Tibial nerve (tissue), 4 donors: ENCODE data around the gene FBXO44. TPM values are rescaled to one million over a fixed set of nuclear protein-coding genes. Genes with fewer than 3 reads are reported as not detected.

ENCODE experiments used
- DNase-seq, 2 donors: peaks; one replicate each; pipeline ENCODE4 v3.0.0-alpha.2; 2019; ENCODE audit warnings: low spot score in 2 of 2
- H3K27ac ChIP-seq, 4 donors: fragments of 200-600 bp; sonication (generic) in 3 of 4; one replicate each; pipeline ENCODE4 v1.5.1; 2017 to 2019; ENCODE audit warnings: mild to moderate bottlenecking in 1 of 4
- H3K27me3 ChIP-seq, 2 donors: fragments of 200-600 bp; sonication (generic) in 1 of 2; one replicate each; pipeline versions ENCODE4 v1.5.1 to v1.6.0; 2017 to 2019
- H3K36me3 ChIP-seq, 3 donors: fragments of 200-600 bp; sonication (generic); one replicate each; pipeline ENCODE4 v1.5.1; 2018 to 2019
- H3K4me1 ChIP-seq, 4 donors: fragments of 200-600 bp; sonication (generic) in 3 of 4; one replicate each; pipeline ENCODE4 v1.5.1; 2017 to 2019
- H3K4me3 ChIP-seq, 4 donors: fragments of 200-600 bp; sonication (generic) in 3 of 4; one replicate each; pipeline ENCODE4 v1.5.1; 2017 to 2019; ENCODE audit warnings: mild to moderate bottlenecking in 1 of 4, moderate library complexity in 1 of 4
- H3K9me3 ChIP-seq, 4 donors: fragments of 200-600 bp; sonication (generic) in 3 of 4; one replicate each; pipeline ENCODE4 v1.5.1; 2017 to 2019
- CTCF ChIP-seq, 5 experiments: fragments of 200-600 bp in 3 of 5; fragments of 450-650 bp in 2 of 5; sonication (generic) in 3 of 5; IDR thresholded peaks; one replicate each; pipeline ENCODE4 v1.5.1; 2016 to 2019; ENCODE audit warnings: antibody characterized with exemption in 5 of 5, mild to moderate bottlenecking in 3 of 5, moderate library complexity in 2 of 5
- EP300 ChIP-seq, 2 donors: sonication (generic); formaldehyde crosslinking; IDR thresholded peaks; one replicate each; pipeline ENCODE4 v1.6.1; 2017; ENCODE audit warnings: antibody characterized with exemption in 2 of 2, mild to moderate bottlenecking in 1 of 2
- POLR2A ChIP-seq, 2 donors: fragments of 450-650 bp; IDR thresholded peaks; one replicate each; pipeline ENCODE4 v1.6.1; 2017; ENCODE audit warnings: antibody characterized with exemption in 2 of 2, mild to moderate bottlenecking in 2 of 2, moderate library complexity in 2 of 2
- WGBS, 2 donors: methylation state at CpG; one replicate each; pipeline ENCODE4 v1.1.5; 2018; 5-methylcytosine and 5-hydroxymethylcytosine counted together
- total RNA-seq, 4 donors: library from RNA; depleted of rRNA; stranded (reverse); fragments of >200 nt; gene quantifications; one replicate each; pipeline ENCODE4 v1.1.0, GENCODE V29; 2016

FBXO44 gene
- total RNA-seq, 4 donors from 2014 or later, result 24.1 to 59.4 (median 35.7) TPM

GRCh38 chr1:11651017-11651416 lies 3.7 kb upstream of the FBXO44 start:
- TF ChIP-seq CTCF (IDR thresholded peaks at IDR 0.05) (no peak), EP300 (IDR thresholded peaks at IDR 0.05) (no peak), POLR2A (IDR thresholded peaks at IDR 0.05) (no peak)
- H3K4me1 ChIP-seq, result peaks cover 0 to 79% (median 40%) of the 10 kb centered on the region in 4 donors
- WGBS, 2 donors, result 84 to 90% methylated on average over 4 of the region's 4 CpGs
- H3K9me3 ChIP-seq, result no peaks in the 10 kb centered on the region
- peak overlapping the region in 2 of 4 donors; percentile 51 to 89 for H3K27ac ChIP-seq
- H3K36me3 ChIP-seq, result no peaks in the 10 kb centered on the region
- no peak overlapping the region for H3K4me3 ChIP-seq
- peaks cover 0 to 11% of the 10 kb centered on the region in 2 donors for H3K27me3 ChIP-seq
- DNase-seq, result no peak

GRCh38 chr1:11652203-11652780 lies 2.4 kb upstream of the FBXO44 start:
- Histone ChIP-seq H3K27me3 (peaks cover 0 to 11% of the 10 kb centered on the region in 2 donors), H3K36me3 (peaks cover 0 to 9% (median 0%) of the 10 kb centered on the region in 3 donors), H3K4me3 (no peak overlapping the region), H3K9me3 (no peaks in the 10 kb centered on the region), H3K27ac (peak overlapping the region in 2 of 4 donors; percentile 84 to 89), H3K4me1 (peaks cover 0 to 68% (median 39%) of the 10 kb centered on the region in 4 donors)
- no peak for DNase-seq
- 82 to 85% methylated on average over 11 of the region's 11 CpGs for WGBS, 2 donors
- TF ChIP-seq EP300 (IDR thresholded peaks at IDR 0.05), result no peak
- no peak for TF ChIP-seq CTCF (IDR thresholded peaks at IDR 0.05)
- TF ChIP-seq POLR2A (IDR thresholded peaks at IDR 0.05), result no peak

DNA sequence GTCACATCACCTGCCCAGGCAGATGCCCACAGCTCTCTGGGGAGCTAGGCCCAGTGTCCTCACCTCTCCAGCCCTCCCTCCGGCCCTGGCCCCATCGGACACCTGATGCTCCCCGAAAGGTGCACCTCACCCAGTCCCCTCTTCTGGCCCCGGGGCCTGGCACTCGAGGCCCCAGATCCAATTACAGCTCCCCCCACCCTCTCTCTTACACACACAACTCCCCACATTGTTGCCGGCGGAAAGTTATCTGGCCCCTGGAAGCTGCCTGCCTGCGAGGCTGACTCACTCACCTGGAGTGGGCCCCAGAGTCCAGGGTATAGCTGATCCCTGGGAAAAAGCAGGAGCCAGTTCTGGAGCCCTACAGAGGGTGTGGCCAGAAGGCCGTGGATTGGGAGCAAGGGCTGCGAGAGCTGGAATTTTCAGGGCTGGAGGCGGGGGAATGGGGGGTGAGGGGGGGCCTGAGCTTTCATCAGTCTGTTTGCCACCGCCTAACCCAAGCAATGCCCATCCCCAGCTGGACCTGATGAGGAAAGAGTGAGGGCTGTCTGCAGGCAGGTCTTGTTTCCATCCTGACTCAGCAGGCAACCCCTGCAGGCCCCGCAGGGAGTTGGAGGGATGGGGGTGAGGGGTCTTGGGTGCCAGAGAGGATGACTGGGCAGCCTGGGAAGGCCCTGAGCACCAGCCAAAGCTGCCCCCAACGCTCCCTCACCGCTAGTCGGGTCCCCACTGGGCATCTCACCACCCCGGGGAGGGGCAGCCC lies 1.4 kb upstream of the FBXO44 start:
- peaks cover 0 to 19% (median 0%) of the 10 kb centered on the region in 3 donors for H3K36me3 ChIP-seq
- peaks cover 0 to 58% (median 33%) of the 10 kb centered on the region in 4 donors for H3K4me1 ChIP-seq
- no peak for DNase-seq
- no peak for TF ChIP-seq CTCF (IDR thresholded peaks at IDR 0.05)
- no peak for TF ChIP-seq POLR2A (IDR thresholded peaks at IDR 0.05)
- TF ChIP-seq EP300 (IDR thresholded peaks at IDR 0.05), result no peak
- peak overlapping the region; percentile 50 to 89 (median 86) for H3K27ac ChIP-seq
- H3K27me3 ChIP-seq, result peaks cover 0 to 11% of the 10 kb centered on the region in 2 donors
- no peaks in the 10 kb centered on the region for H3K9me3 ChIP-seq
- peak overlapping the region in 3 of 4 donors; percentile 65 to 72 (median 69) for H3K4me3 ChIP-seq
- 58 to 65% methylated on average over 16 to 17 of the region's 17 CpGs for WGBS, 2 donors

GRCh38 chr1:11653861-11654136 lies 878 bp upstream of the FBXO44 start:
- peak overlapping the region; percentile 50 to 89 (median 86) for H3K27ac ChIP-seq
- no peak for TF ChIP-seq POLR2A (IDR thresholded peaks at IDR 0.05)
- no peak for TF ChIP-seq EP300 (IDR thresholded peaks at IDR 0.05)
- TF ChIP-seq CTCF (IDR thresholded peaks at IDR 0.05), result no peak
- H3K4me1 ChIP-seq, result peaks cover 0 to 53% (median 28%) of the 10 kb centered on the region in 4 donors
- H3K27me3 ChIP-seq, result peaks cover 0 to 9% of the 10 kb centered on the region in 2 donors
- H3K4me3 ChIP-seq, result peak overlapping the region; percentile 65 to 82 (median 70)
- DNase-seq, result no peak
- H3K9me3 ChIP-seq, result no peaks in the 10 kb centered on the region
- H3K36me3 ChIP-seq, result peaks cover 0 to 24% (median 0%) of the 10 kb centered on the region in 3 donors
- 66 to 67% methylated on average over 6 to 7 of the region's 7 CpGs for WGBS, 2 donors
